GM21576 (cell line): ENCODE measurements around the gene LTF.
"Not testable (repeated sequence)": the region's sequence is repeated elsewhere in the genome, so short reads cannot be mapped to it uniquely, and the experiment has no call there.

ENCODE experiments used
- ATAC-seq: cut with Tn5 transposase; IDR thresholded peaks from one replicate; pipeline ENCODE4 v1.9.1; 2021; ENCODE audit warnings: mild to moderate bottlenecking, moderate library complexity; ENCODE audit not compliant: unreplicated experiment

The LTF gene

GRCh38 chr3:46416811-46417510, 47.7 kb downstream of the LTF start:
- no peak for ATAC-seq

- no peak for ATAC-seq
Measured at GRCh38 chr3:46416125-46416810, 48.4 kb downstream of the LTF start.

GRCh38 chr3:46414739-46415138, 50.0 kb downstream of the LTF start:
- ATAC-seq = no peak

GRCh38 chr3:46413951-46414350, 50.8 kb downstream of the LTF start:
- ATAC-seq = no peak

- ATAC-seq = no peak
Measured at GRCh38 chr3:46412786-46413298, 51.9 kb downstream of the LTF start.

- ATAC-seq = no peak
Measured at GRCh38 chr3:46411271-46411670, 53.4 kb downstream of the LTF start.

GRCh38 chr3:46410669-46411068, 54.0 kb downstream of the LTF start:
- ATAC-seq = no peak

GRCh38 chr3:46409739-46410489, 54.8 kb downstream of the LTF start:
- ATAC-seq = no peak

- ATAC-seq = no peak
Measured at GRCh38 chr3:46408853-46409252, 55.9 kb downstream of the LTF start.

GRCh38 chr3:46407970-46408369, 56.7 kb downstream of the LTF start:
- ATAC-seq = no peak

- ATAC-seq = no peak
Measured at GRCh38 chr3:46406788-46407611, 57.7 kb downstream of the LTF start, which contains the start of the genes CCR5AS and CCRL2. TSS of gene CCR5AS (minus strand) at chr3:46407066. TSS of gene CCRL2 (plus strand) at chr3:46407259. CDS start at chr3:46408080, 821 bp downstream.

GRCh38 chr3:46406443-46406787, 58.3 kb downstream of the LTF start:
- no peak for ATAC-seq

- no peak for ATAC-seq
Measured at GRCh38 chr3:46405301-46406019, 59.2 kb downstream of the LTF start.

GRCh38 chr3:46402902-46403301, 61.8 kb downstream of the LTF start:
- not testable (repeated sequence) for ATAC-seq

- no peak for ATAC-seq
Measured at GRCh38 chr3:46401579-46401978, 63.1 kb downstream of the LTF start.

GRCh38 chr3:46400846-46401245, 63.9 kb downstream of the LTF start:
- ATAC-seq = no peak

- ATAC-seq = no peak
Measured at GRCh38 chr3:46400000-46400734, 64.5 kb downstream of the LTF start.

- no peak for ATAC-seq
Measured at GRCh38 chr3:46399557-46399956, 65.1 kb downstream of the LTF start.

GRCh38 chr3:46399098-46399497, 65.6 kb downstream of the LTF start:
- no peak for ATAC-seq
